Activated T-cell treated with anti-CD3 and anti-CD28 coated beads for 48 hours (primary cell): ENCODE results near the gene P2RX5.

ENCODE experiments used
- DNase-seq: peaks from one replicate; pipeline ENCODE4 v3.0.0-alpha.2; 2020; ENCODE audit warnings: low read depth

Gene P2RX5

GRCh38 chr17:3657588-3657869 is 38.4 kb downstream of the P2RX5 start:
- no peak for DNase-seq

DNA sequence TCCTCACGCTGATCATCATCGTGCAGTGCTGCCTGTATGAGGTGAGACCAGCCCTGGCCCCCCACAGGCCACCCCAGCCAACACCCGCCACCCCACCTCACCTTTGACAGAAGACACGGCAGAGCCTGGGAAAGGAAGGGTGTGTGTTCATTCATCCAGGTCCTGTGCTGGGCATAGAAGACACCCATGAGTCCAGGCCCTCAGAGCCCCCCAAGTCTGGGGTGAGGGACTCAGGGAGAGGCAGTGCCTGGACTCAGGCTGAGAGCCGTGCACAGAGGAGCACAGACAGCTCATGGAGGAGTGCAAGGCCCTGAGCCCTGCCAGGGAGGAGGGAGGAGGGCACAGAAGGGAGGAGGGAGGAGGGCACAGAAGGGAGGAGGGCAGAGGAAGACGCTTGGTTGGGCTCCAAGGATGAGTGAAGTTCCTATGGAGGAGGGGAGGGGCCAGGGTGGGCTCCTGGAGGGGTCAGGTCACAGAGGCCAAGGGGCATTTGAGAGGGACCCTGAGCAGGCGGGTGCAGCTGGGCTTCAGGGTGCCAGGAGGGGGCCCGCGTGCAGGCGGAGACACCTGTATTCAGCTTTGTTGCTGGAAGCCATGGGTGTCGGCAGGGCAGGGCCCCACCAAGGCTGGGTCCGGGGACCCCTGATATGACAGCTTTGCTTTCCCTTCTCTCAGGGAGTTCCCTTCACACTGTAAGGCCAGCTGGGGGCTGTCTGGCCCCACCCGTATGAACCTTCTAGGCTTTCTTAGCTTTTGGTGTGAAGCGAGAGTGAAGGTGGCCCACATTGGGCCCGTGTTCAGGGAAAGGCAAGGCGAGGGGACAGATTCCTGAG is 39.0 kb downstream of the P2RX5 start:
- DNase-seq: no peak

DNA sequence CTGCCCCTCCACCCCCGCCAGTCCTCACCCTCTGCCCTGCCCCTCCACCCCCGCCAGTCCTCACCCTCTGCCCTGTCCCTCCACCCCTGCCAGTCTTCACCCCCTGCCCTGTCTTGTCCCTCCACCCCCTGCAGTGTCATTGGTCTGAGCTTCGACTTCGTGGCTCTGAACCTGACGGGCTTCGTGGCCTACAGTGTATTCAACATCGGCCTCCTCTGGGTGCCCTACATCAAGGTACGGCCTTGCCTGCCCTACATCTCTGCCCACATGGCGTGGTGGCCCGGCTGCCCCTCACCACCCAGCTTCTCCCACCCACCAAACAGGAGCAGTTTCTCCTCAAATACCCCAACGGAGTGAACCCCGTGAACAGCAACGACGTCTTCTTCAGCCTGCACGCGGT is 39.6 kb downstream of the P2RX5 start:
- DNase-seq: no peak

- no peak for DNase-seq
Observed at GRCh38 chr17:3655766-3656165, 40.2 kb downstream of the P2RX5 start.

- peak; percentile 43 for DNase-seq
Observed at GRCh38 chr17:3647769-3648555, 48.0 kb downstream of the P2RX5 start.

- no peak for DNase-seq
Observed at GRCh38 chr17:3647251-3647650, 48.7 kb downstream of the P2RX5 start.

- DNase-seq: no peak
Observed at GRCh38 chr17:3645310-3645709, 50.6 kb downstream of the P2RX5 start.

DNA sequence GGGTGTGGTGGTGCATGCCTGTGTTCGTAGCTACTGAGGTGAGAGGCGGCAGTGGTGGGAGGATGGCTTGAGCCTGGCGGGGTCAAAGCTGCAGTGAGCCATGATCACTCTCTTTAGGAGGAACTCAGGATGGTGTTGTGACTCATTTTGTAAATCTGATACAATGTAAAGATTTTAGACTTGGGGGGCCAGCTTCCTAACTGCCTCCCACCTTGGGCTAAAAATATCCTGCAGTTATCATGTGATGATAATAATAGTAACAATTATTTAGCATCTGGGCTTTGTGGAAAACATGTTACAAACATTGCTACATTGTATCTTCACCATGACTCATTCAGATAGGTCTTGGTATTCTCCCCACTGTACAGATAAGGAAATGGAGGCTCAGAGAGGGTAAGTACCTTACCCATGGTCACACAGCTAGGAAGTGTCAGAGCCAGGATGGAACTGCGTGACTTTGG is 52.0 kb downstream of the P2RX5 start:
- DNase-seq: peak; percentile 37

DNA sequence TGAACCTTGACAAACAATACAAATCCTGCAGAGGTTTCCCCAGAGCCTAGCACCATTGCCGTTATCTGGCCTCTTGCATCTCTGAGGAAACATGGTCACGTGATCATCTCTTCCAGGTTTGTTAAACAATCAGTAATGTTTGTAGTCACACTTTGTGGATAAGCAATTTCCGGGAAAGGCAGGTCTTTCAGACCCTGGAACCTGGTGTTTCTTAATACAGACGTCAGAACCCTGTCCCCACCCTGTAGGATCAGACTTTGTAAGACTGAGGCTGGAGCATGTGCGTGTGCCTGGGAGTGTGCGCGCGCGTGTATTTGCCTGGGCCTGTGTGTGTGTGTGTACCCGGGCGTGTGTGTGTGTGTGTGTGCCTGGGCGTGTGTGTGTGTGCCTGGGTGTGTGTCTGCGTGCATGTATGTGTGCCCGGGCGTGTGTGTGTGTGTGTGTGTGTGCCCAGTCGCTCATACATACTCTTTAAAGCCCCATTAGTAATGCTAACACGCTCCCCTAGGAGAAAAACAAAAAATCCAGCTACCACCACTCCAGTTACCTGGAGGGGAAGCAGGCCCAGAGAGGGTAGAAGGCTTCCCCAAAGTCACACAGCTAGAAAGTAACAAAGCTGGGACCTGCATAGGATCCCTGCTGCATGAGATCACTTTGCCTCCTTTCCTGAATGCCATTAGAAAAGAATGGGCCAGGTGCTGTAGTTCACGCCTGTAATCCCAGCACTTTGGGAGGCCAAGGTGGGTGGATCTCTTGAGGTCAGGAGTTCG is 54.1 kb downstream of the P2RX5 start:
- no peak for DNase-seq

- DNase-seq: no peak
Observed at GRCh38 chr17:3641014-3641413, 54.9 kb downstream of the P2RX5 start.

DNA sequence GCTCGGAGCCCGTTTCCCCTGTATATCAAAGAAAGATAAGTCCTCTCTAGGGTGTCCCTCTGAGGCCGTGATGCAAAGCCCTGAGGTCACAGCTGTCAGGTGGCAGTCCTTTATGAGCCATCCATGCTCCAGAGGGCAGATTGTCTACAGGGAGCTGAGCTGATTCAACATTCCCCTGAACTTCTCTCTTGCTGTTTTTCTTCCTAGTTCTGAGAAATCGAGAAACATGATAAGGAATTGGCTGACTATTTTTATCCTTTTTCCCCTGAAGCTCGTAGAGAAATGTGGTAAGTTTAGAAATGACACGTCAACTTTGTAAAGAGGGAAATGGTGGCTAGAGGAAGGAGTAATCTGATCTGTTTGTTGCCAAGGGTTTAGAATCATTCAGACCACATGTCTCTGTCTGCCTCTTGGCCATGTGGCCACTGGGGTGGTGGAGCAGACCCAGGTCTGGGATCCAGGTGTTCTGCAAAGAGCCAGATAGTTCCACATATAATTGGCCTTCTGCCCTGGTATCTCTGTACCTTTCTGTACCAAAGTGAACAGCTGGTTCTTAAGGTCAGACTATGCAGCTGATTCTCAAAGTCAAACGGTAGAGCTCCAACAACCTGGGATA is 55.9 kb downstream of the P2RX5 start:
- DNase-seq: peak; percentile 50

- DNase-seq: no peak
Observed at GRCh38 chr17:3636908-3637373, 59.0 kb downstream of the P2RX5 start.

DNA sequence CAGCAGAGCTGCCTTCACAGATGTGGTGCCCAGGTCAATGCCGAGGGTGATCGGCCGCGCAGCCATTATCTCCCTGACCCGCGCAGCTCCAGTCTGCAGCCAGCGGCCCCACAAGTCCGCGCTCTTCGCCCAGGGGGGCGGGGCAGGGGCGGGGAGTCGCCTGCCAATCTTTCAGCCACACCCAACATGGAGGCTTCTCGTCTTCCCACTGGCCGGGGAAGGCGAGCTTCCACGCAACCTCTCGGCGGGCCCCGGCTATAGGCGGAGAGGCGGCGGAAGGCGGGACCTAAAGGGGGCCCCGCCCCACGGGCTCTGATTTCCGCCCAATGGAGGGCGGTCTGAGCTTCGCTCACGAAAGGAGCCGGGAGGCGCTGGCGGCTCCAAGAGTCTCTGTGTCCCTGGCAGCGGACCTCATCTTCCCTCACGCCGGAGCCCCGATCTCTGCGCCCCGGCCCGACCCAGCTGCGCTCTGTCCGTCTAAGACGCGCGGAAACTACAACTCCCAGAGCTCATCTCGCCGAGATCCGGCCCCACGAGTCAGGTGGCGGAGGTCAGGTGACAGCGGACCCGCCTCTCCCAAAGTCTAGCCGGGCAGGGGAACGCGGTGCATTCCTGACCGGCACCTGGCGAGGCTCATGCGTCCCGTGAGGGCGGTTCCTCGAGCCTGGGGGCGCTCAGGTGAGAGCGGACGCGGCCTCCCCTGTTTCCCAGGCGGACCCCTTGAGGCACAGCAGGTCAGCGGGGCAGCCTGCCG is 59.6 kb downstream of the P2RX5 start, which contains the start of the genes CTNS and SHPK:
Gene CTNS, plus strand, starts transcription at position 607 of the 754 bp plus-strand sequence. CDS start 3,447 bp downstream, outside the sequence.
Gene SHPK, minus strand, starts transcription at position 97 of the 754 bp plus-strand sequence. Its CDS starts 31 bp downstream, at position 66.
- peak; percentile 94 for DNase-seq

DNA sequence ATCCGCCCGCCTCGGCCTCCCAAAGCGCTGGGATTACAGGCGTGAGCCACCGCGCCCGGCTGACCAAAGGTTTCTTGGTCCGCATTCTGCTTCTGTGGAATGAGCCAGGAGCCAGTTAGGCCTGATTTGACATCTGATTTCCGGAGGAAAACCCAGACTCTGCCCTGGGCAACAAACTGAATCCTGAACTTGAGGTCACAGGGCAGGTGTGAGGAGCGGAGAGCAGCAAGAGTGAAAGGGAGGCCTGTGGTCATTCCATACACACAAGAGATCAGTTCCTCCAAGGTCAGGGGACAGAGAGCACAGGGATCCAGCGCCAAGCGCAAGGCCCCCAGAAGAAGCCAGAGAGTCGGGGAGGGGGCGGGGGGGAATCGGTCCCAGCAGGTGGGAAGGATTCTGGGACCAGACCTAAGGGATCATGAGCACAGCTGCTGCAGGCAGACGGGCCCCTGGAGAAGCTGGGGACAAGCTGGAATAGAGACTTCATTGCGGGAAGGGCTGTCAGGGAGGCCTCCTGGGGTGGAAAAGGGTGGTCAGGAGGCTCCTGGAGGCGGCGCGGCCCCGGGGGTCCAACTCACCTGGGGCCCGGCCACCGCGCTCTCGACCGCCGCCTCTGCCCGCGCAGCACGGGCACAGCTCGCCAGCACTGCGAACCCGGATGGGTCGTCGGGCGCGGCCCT is 60.3 kb downstream of the P2RX5 start:
- DNase-seq: no peak

DNA sequence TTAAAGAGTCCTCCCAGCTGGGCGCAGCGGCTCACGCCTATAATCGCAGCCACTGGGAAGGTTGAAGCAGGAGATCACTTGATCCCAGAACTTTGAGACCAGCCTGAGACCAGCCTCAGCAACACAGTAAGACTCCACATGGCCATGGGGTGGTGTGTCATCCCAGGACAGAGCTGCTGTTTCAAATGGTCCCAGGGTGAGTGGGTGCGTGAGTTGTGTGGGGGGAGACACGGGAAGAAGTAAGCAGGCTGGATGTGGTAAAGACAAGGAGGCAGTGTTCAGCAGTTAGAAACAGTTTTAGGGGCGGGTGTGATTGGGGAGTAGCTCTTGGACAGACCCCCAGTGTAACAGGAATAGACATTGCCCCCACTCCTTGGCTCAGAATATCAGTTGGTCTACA is 63.7 kb downstream of the P2RX5 start:
- DNase-seq: no peak

DNA sequence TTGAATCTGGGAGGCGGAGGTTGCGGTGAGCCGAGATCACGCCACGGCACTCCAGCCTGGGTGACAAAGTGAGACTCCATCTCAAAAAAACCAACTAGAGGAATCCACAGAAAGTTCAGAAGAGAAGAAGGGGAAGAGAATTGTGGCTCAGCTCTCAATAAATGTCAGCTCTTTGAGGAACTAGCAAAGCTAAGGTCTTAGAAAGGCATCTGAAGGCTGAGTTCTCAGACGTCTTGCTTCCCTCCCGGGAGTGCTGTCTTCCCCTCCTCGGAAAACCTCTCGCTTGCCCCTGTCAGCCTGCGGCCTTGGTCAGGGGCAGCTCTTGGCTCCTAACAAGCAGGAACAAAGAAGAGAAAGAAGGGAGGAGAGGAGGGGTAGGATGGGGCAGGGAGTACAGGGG is 65.2 kb downstream of the P2RX5 start:
- no peak for DNase-seq

DNA sequence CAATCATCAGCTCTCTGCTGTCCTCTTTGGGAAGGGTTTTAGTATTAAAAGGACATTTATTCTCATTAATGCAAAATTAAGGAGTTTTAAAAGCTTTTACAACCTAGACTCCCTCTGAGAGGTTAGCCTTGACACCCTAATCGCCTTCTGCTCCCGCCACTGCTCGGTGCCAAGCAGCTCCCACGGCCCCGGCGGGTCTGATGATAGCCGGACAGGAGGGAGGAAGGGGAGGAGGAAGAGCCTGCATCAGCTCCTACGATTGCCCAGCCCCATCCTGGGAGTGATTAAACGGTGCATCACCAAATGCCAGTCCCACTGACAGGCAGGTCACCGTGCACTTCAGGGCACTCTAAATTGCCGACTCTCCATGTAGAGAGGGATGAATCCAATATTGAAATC is 68.2 kb downstream of the P2RX5 start:
- no peak for DNase-seq

DNA sequence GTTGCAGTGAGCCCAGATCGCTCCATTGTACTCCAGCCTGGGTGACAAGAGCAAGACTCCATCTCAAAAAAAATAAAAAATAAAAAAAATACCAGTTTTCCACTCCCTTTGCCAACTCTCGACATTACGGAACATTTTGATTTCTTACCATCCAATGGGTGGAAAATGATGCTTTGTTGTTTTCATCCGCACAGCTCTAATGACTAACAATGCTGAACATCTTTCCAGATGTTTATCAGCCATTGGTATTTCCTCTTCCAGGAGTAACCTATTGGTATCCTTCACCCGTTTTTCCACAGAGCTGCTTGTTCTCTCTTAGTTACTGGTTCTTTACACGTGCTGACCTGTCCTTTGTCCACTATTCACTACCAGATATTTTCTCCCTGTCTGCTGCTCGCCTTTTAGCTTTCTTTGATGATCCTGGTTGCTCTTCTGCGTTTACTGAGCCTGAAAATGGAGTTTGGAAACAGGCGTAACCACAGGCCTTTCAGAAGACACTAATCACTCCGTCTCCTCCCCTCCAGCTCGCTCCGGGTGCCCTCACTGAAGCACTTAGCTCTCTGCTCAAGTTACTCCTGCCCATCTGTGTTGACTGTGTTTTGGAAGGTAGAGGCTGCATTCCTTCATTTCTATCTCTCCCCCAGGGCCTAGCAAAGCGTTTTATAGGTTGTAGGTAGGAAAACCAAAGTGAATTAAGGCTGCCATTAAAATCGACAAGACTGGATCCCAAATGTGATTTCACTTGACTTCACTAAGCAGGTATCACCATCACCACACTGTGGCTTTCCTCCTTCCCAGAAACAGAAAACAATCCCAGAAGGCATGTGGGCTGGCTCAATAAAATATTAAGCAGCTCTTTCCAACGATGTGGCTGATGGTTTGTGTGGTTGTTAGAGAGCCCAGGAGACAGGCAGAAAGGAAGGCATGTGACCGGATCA is 68.9 kb downstream of the P2RX5 start:
- DNase-seq: no peak
